Thyroid gland (tissue), 4 donors: ENCODE results near the gene MDN1. TPM values are rescaled to one million over a fixed set of nuclear protein-coding genes. Genes with fewer than 3 reads are reported as not detected.

Experiments used
- DNase-seq, 2 donors: peaks; one replicate each; pipeline ENCODE4 v3.0.0-alpha.2; 2019
- H3K27ac ChIP-seq, 3 donors: fragments of 200-600 bp; sonication (generic); 1 replicate in 2 of 3; 2 replicates in 1 of 3; pipeline ENCODE4 v1.5.1; 2016 to 2019; ENCODE audit warnings: mild to moderate bottlenecking in 1 of 3, moderate library complexity in 1 of 3
- H3K27me3 ChIP-seq: fragments of 200-600 bp; sonication (generic); one replicate; pipeline ENCODE4 v1.5.1; 2019
- H3K36me3 ChIP-seq, 2 donors: fragments of 200-600 bp; sonication (generic); one replicate each; pipeline ENCODE4 v1.5.1; 2016 to 2019
- H3K4me1 ChIP-seq, 2 donors: fragments of 200-600 bp; sonication (generic); one replicate each; pipeline ENCODE4 v1.5.1; 2017 to 2019
- H3K4me3 ChIP-seq, 3 donors: fragments of 200-600 bp; sonication (generic); replicated peaks in 1 of 3; 1 replicate in 2 of 3; 2 replicates in 1 of 3; pipeline ENCODE4 v1.5.1; 2016; ENCODE audit warnings: mild to moderate bottlenecking in 1 of 3
- H3K9me3 ChIP-seq: fragments of 200-600 bp; sonication (generic); one replicate; pipeline ENCODE4 v1.5.1; 2017
- POLR2A ChIP-seq, 2 donors: fragments of 450-650 bp; IDR thresholded peaks; one replicate each; pipeline ENCODE4 v1.6.1; 2017; ENCODE audit warnings: antibody characterized with exemption in 2 of 2, mild to moderate bottlenecking in 2 of 2, moderate library complexity in 1 of 2
- WGBS, 2 donors: methylation state at CpG; one replicate each; pipeline ENCODE4 v1.1.5; 2017; 5-methylcytosine and 5-hydroxymethylcytosine counted together
- intact Hi-C: fragments of 100-400 bp; cut with DNase I; formaldehyde crosslinking; loops from one replicate; pipeline ENCODE4 v1.15.1; 2023
- total RNA-seq, 4 donors: library from RNA; depleted of rRNA; stranded (reverse); fragments of >200 nt; gene quantifications; one replicate each; pipeline ENCODE4 v1.2.3, GENCODE V29; 2016
- TF ChIP-seq, protein P1 (sequence below), 6 experiments: fragments of 200-600 bp in 3 of 6; fragments of 450-650 bp in 3 of 6; sonication (generic) in 3 of 6; IDR thresholded peaks; one replicate each; pipeline ENCODE4 v1.5.1; 2016 to 2019; ENCODE audit warnings: antibody characterized with exemption in 6 of 6, mild to moderate bottlenecking in 2 of 6, inconsistent platforms in 1 of 6, moderate library complexity in 1 of 6

MDN1 gene
- total RNA-seq, 4 donors from 2014 or later: 32.0 to 44.7 (median 40.1) TPM

DNA sequence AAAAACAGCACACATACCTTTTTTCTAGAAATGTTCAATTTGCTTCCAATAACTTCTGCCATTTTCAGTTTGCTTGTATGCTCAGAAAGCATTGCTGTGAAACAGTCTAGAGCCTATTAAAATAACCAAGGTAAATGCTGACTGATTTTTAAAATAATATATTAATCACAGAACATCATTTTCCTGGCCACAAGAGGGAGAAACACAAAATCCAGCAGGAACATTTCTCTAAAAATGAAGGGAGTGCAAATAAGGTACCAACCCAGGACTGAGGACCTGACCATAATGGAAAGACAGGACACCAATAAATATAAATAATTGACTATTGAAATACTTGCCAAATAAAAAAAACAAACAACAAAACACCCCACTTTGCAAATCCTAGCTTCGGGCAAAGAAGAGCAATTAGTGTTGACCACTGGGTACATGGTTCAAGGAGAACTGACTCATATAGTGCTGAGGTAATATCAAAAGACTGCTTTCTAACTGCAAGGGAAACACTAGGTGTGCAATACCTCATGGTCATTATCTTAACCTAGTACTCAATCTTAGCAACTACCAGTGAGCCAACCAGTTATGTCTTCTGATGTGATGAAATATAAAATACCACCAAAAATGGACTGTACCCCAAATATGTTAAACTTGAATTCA is 42.9 kb downstream of the MDN1 start:
- Histone ChIP-seq H3K4me3 (no peak overlapping the region), H3K27me3 (no peaks in the 10 kb centered on the region), H3K36me3 (peaks cover 39 to 41% of the 10 kb centered on the region in 2 donors), H3K4me1 (no peaks in the 10 kb centered on the region), H3K27ac (no peak overlapping the region), H3K9me3 (no peaks in the 10 kb centered on the region)
- TF ChIP-seq POLR2A (IDR thresholded peaks at IDR 0.05): no peak
- TF ChIP-seq, protein P1, sequence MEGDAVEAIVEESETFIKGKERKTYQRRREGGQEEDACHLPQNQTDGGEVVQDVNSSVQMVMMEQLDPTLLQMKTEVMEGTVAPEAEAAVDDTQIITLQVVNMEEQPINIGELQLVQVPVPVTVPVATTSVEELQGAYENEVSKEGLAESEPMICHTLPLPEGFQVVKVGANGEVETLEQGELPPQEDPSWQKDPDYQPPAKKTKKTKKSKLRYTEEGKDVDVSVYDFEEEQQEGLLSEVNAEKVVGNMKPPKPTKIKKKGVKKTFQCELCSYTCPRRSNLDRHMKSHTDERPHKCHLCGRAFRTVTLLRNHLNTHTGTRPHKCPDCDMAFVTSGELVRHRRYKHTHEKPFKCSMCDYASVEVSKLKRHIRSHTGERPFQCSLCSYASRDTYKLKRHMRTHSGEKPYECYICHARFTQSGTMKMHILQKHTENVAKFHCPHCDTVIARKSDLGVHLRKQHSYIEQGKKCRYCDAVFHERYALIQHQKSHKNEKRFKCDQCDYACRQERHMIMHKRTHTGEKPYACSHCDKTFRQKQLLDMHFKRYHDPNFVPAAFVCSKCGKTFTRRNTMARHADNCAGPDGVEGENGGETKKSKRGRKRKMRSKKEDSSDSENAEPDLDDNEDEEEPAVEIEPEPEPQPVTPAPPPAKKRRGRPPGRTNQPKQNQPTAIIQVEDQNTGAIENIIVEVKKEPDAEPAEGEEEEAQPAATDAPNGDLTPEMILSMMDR (IDR thresholded peaks at IDR 0.05): no peak
- intact Hi-C loops: no loop called here
- no peak for DNase-seq
- WGBS, 2 donors: 95 to 100% methylated on average over 1 of the region's 1 CpG

DNA sequence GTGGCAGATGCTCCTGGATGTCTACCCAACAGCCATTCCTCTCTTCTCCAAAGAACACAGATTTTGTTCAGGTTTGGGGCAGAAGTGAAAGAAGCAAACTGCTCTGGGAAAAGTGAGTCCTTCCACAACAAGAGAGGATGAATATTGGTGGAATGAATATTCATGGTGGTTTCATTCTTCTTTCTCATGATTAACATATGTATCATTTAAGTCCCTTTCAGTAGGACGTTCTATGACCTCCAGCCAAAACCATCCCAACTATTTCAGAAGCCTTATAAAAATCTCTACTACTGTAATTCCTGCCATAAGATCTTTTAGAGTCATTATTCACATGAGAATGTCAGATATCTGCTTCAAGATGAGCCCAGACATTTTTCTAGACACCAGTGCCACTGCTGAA is 44.4 kb downstream of the MDN1 start:
- Histone ChIP-seq H3K27me3 (no peaks in the 10 kb centered on the region), H3K4me1 (no peaks in the 10 kb centered on the region), H3K27ac (no peak overlapping the region), H3K9me3 (no peaks in the 10 kb centered on the region), H3K36me3 (peaks cover 37 to 40% of the 10 kb centered on the region in 2 donors), H3K4me3 (no peak overlapping the region)
- TF ChIP-seq, protein P1 (IDR thresholded peaks at IDR 0.05): no peak
- TF ChIP-seq POLR2A (IDR thresholded peaks at IDR 0.05): no peak
- DNase-seq: no peak
- WGBS, 2 donors: 87 to 94% methylated on average over 1 of the region's 1 CpG
- intact Hi-C loops: no loop called here

DNA sequence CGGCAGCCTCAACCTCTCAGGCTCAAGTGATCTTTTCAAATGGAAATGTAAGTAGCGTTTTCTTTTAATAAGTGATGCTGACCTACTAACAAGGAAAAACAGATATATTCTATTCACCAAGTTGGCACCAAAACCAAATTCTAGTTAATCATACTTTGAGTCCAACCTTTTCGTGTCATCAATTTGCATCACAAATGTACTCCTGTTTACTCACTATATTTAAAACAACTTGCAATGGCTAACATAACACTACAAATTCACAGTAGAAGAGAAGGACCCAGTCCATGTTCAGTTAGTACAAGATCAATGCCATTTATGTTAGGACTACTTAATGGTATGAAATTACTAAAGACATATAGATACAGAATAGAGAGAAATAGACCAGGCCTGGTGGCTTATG is 50.0 kb downstream of the MDN1 start:
- no peaks in the 10 kb centered on the region for H3K27me3 ChIP-seq
- H3K9me3 ChIP-seq: no peaks in the 10 kb centered on the region
- no peak for DNase-seq
- no peak overlapping the region for H3K4me3 ChIP-seq
- peaks cover 40 to 49% of the 10 kb centered on the region in 2 donors for H3K36me3 ChIP-seq
- H3K4me1 ChIP-seq: no peaks in the 10 kb centered on the region
- no peak overlapping the region for H3K27ac ChIP-seq
- intact Hi-C loops: no loop called here
- 95 to 99% methylated on average over 3 of the region's 3 CpGs for WGBS, 2 donors
- no peak for TF ChIP-seq POLR2A (IDR thresholded peaks at IDR 0.05)
- TF ChIP-seq, protein P1 (IDR thresholded peaks at IDR 0.05): no peak

DNA sequence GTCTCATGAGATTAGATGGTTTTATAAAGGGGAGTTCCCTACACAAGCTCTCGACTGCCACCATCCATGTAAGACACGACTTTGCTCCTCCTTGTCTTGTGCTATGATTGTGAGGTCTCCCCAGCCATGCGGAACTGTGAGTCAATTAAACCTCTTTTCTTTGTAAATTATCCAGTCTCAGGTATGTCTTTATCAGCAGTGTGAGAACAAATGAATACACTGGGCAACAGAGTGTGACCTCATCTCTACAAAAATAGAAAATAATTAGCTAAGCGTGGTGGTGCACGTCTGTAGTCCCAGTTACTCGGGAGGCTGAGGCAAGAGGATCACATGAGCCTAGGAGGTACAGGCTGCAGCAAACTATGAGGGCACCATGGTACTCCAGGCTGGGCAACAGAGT is 51.3 kb downstream of the MDN1 start:
- WGBS, 2 donors: 76 to 82% methylated on average over 6 of the region's 6 CpGs

DNA sequence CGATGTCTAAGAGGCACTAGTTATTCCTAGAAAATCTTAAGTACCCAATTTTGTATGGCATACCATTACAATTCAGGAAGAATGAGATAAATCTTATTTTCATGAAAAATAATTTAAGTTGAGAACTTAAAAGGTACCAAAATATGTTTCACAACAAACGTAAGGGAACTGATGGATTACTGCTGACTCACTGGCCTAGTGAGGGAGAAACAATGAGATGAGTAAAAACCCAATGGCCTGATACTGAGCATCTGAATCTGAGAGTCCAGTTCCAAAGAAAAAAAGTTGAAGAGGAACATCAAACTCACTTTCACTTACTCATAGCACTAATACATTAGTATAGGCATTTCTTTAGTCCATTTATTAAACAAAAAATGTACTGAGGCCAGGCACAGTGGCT is 56.0 kb downstream of the MDN1 start:
- Histone ChIP-seq H3K36me3 (peaks cover 25% of the 10 kb centered on the region in 2 donors), H3K4me3 (no peak overlapping the region), H3K27me3 (no peaks in the 10 kb centered on the region), H3K9me3 (no peaks in the 10 kb centered on the region), H3K4me1 (no peaks in the 10 kb centered on the region), H3K27ac (no peak overlapping the region)
- intact Hi-C loops: no loop called here
- no peak for DNase-seq
- WGBS, 2 donors: 89 to 95% methylated on average over 2 of the region's 2 CpGs
- no peak for TF ChIP-seq POLR2A (IDR thresholded peaks at IDR 0.05)
- TF ChIP-seq, protein P1 (IDR thresholded peaks at IDR 0.05): no peak

More for the DNA sequence above, 51.3 kb downstream of the MDN1 start:
- H3K4me1 ChIP-seq: no peaks in the 10 kb centered on the region
- H3K4me3 ChIP-seq: no peak overlapping the region
- TF ChIP-seq, protein P1 (IDR thresholded peaks at IDR 0.05): no peak
- TF ChIP-seq POLR2A (IDR thresholded peaks at IDR 0.05): no peak
- H3K9me3 ChIP-seq: no peaks in the 10 kb centered on the region
- intact Hi-C loops: no loop called here
- H3K27ac ChIP-seq: no peak overlapping the region
- no peak for DNase-seq
- H3K27me3 ChIP-seq: no peaks in the 10 kb centered on the region
- H3K36me3 ChIP-seq: peaks cover 42 to 49% of the 10 kb centered on the region in 2 donors
